NCI-H2029 (cell line): ENCODE data around the gene JAZF1.

Experiments
- DNase-seq: peaks from one replicate; lab custom pipeline; 2025; lab: John Stamatoyannopoulos, UW

JAZF1 gene

GRCh38 chr7:27835376-27835775, 345.2 kb downstream of the JAZF1 start:
- no peak for DNase-seq

DNA sequence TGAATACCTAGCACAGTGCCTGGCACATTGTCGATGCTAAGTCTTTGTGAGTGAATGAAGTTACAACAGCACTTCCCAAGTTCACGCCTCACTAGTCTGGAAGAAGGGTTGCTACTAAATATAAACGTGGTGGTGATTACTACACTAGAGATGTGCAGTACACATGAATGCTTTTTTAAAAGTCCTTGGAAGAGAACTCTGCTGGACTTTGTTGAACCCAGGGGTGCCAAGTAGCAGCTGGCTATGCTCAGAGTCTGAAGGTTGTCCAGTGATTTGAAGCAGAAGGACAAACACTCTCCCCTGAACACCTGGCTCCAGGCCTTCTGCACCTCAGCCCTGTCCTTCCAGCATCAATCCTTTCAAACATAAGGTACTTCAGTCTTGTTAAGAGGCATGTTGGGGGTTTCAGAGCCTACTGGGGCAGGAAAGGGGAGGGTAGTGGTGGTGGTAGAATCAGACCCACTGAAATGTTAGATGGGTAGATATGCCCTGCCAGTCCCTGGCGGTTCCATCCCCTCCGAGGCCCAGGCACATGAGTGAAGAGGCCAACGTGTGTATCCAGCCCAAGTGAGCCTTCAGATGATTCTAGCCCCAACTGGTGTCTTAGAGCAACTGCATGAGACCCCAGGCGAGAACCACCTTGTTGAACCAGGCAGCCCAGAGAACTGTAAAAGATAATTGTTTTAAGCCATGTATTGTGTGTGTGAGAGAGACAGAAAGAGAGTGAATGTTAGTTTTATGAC, 346.2 kb downstream of the JAZF1 start:
- DNase-seq: no peak

GRCh38 chr7:27826357-27826756, 354.2 kb downstream of the JAZF1 start:
- no peak for DNase-seq

DNA sequence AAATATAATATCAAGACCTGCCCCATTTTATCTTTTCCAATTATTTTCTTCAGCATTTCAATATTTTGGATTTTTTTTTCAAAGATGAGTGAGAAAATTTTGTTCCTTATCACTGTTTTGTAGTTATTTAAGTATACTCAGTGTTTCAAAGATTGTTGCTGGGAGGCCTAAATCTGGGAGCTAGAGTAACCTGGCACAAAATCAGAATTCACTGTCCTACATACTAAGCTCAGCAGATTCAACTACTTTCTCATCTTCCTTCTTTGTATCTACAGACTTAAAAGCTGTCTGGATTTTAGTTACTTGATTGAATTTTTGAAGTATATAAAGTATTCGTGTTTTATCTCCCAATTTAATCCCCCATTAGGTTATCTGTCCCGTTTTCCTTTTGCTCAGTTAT, 354.7 kb downstream of the JAZF1 start:
- no peak for DNase-seq

GRCh38 chr7:27822245-27822644, 358.4 kb downstream of the JAZF1 start:
- no peak for DNase-seq

DNA sequence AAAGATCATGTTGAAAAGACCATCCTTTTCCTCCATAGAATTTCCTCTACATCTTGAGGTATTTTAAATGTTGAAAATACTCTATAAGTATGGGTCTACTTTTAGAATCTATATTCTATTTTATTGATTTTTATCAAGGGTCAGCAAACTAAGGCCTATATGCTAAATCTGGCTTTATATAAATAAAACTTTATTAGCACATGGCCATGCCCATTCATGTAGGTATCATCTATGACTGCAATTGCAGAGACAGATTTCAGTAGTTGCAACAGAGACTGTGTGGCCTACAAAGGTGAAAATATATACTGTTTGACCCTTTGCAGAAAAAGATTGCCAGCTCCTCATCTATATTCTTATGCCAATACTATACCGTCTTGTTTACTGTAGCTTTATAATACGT, 367.9 kb downstream of the JAZF1 start:
- DNase-seq: no peak

DNA sequence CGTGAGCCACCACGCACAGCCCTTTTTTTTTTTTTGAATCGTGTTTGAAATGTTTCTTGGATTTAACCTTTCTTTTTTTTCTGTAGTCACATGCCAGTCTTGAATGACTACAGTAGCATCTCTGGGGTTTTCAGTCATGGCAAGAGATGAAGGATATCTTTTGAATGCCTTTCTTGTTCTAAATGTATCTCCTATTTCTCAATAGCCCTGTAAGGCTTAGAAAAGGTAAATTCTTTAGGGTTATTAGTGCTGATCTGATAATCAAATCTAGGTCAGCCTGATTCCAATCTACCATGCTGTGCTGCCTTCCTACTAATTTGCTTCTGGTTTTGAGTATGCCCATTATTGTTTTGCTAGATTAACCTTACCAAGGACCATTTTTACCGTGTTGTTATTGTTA, 370.4 kb downstream of the JAZF1 start:
- no peak for DNase-seq

- DNase-seq: no peak
These were observed 372.0 kb downstream of the JAZF1 start for GRCh38 chr7:27808626-27809025.

DNA sequence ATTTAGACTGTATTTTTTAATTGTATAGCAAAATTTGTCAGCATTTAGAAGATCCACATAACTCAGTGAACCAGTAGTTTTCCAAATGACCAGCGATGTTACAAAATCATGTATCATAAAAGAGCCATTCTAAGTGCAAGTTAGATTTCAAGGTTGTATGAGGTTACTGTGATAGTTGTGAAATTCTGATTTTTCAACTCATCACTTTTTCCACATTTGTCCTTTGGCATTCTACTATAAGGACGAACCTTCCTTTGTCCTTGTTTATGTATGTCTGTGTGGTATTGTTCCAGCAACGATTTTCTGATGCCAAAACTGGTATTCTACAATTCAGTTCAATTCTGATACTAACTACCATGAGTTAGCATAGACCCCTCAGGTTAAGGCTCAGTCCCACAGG, 376.5 kb downstream of the JAZF1 start:
- DNase-seq: no peak

- no peak for DNase-seq
These were observed 377.6 kb downstream of the JAZF1 start for GRCh38 chr7:27802999-27803398.

- DNase-seq: no peak
These were observed 381.4 kb downstream of the JAZF1 start for GRCh38 chr7:27799212-27799611.

GRCh38 chr7:27795977-27796376, 384.6 kb downstream of the JAZF1 start:
- no peak for DNase-seq

DNA sequence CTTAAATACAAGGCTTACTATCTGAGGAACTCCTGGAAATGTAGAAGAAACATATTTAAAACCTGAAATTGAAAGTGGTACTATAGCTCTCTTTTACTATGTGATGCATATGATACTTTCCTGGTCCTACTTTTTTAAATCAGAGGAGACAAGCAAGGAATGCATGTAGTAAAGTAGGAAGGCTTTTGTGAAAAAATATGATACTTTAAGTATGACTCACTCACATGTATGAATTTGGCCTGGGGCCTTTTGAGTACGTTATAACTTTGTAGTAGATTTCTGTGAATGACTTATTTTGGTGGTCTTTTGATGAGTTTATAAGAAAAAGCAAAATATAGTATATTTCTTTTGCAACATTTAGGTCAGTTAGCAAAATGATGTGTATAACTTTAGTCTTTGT, 386.8 kb downstream of the JAZF1 start:
- no peak for DNase-seq

- no peak for DNase-seq
These were observed 392.2 kb downstream of the JAZF1 start for GRCh38 chr7:27788437-27788836.

- no peak for DNase-seq
These were observed 396.1 kb downstream of the JAZF1 start for GRCh38 chr7:27784399-27785053.

GRCh38 chr7:27782849-27783248, 397.7 kb downstream of the JAZF1 start:
- DNase-seq: no peak

GRCh38 chr7:27781188-27781587, 399.4 kb downstream of the JAZF1 start:
- DNase-seq: no peak
